SK-N-SH (cell line): ENCODE data around the gene EVL.

Experiments used
- EP300 ChIP-seq, 2 experiments: IDR thresholded peaks; 2 replicates each; pipeline versions ENCODE4 v1.4.0 to v1.6.1; 2012; ENCODE audit warnings: borderline replicate concordance in 1 of 2, low read depth in 1 of 2, low read length in 1 of 2
- TCF12 ChIP-seq: IDR thresholded peaks from 2 replicates; pipeline ENCODE4 v1.4.0; 2012
- TF ChIP-seq, protein P1 (sequence below): fragments of 200-600 bp; sonication (generic); IDR thresholded peaks from 2 replicates; pipeline ENCODE4 v1.6.1; 2017; ENCODE audit warnings: antibody characterized with exemption, mild to moderate bottlenecking, moderate library complexity
- TF ChIP-seq, protein P2 (sequence below): IDR thresholded peaks from 2 replicates; pipeline ENCODE4 v1.4.0; 2012; ENCODE audit warnings: low read depth, borderline replicate concordance

DNA sequence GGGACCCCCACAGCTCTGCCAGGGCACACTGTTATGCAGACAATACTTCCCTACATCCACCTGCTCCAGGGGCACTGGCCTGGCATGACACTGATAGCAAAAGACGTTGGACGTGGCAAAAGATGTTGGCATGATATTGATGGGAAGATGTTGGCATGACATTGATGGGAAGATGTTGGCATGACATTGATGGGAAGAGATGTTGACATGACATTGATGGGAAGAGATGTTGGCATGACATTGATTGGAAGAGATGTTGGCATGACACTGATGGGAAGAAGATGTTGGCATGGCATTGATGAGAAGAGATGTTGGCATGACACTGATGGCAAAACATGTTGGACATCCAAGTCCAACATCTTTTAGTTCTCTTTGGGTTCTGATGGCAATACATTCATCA, 105.7 kb downstream of the EVL start:
- no peak for TF ChIP-seq TCF12
- TF ChIP-seq, protein P1, sequence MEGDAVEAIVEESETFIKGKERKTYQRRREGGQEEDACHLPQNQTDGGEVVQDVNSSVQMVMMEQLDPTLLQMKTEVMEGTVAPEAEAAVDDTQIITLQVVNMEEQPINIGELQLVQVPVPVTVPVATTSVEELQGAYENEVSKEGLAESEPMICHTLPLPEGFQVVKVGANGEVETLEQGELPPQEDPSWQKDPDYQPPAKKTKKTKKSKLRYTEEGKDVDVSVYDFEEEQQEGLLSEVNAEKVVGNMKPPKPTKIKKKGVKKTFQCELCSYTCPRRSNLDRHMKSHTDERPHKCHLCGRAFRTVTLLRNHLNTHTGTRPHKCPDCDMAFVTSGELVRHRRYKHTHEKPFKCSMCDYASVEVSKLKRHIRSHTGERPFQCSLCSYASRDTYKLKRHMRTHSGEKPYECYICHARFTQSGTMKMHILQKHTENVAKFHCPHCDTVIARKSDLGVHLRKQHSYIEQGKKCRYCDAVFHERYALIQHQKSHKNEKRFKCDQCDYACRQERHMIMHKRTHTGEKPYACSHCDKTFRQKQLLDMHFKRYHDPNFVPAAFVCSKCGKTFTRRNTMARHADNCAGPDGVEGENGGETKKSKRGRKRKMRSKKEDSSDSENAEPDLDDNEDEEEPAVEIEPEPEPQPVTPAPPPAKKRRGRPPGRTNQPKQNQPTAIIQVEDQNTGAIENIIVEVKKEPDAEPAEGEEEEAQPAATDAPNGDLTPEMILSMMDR = no peak
- TF ChIP-seq, protein P2, sequence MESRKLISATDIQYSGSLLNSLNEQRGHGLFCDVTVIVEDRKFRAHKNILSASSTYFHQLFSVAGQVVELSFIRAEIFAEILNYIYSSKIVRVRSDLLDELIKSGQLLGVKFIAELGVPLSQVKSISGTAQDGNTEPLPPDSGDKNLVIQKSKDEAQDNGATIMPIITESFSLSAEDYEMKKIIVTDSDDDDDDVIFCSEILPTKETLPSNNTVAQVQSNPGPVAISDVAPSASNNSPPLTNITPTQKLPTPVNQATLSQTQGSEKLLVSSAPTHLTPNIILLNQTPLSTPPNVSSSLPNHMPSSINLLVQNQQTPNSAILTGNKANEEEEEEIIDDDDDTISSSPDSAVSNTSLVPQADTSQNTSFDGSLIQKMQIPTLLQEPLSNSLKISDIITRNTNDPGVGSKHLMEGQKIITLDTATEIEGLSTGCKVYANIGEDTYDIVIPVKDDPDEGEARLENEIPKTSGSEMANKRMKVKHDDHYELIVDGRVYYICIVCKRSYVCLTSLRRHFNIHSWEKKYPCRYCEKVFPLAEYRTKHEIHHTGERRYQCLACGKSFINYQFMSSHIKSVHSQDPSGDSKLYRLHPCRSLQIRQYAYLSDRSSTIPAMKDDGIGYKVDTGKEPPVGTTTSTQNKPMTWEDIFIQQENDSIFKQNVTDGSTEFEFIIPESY = no peak
- TF ChIP-seq EP300 (IDR thresholded peaks at IDR 0.05; ENCODE audit: borderline replicate concordance in 1 of 2, low read depth in 1 of 2, low read length in 1 of 2) = no peak
